HG03439 (cell line): Measurements from ENCODE around the gene CCT5.
A peak's percentile ranks its signal among the peaks of the same experiment; 100 is the strongest.

Experiments
- ATAC-seq: cut with Tn5 transposase; IDR thresholded peaks from one replicate; pipeline ENCODE4 v1.9.1; 2021; ENCODE audit warnings: mild to moderate bottlenecking, moderate library complexity; ENCODE audit not compliant: unreplicated experiment

CCT5 gene

GRCh38 chr5:10297646-10298204 lies 47.6 kb downstream of the CCT5 start:
- no peak for ATAC-seq

- ATAC-seq = no peak
Measured at GRCh38 chr5:10300246-10300645, 50.2 kb downstream of the CCT5 start.

- ATAC-seq = no peak
Measured at GRCh38 chr5:10301266-10301665, 51.2 kb downstream of the CCT5 start.

GRCh38 chr5:10301842-10302610 lies 51.9 kb downstream of the CCT5 start:
- ATAC-seq = no peak

GRCh38 chr5:10303201-10303600 lies 53.1 kb downstream of the CCT5 start:
- ATAC-seq = no peak

GRCh38 chr5:10303699-10304170 lies 53.7 kb downstream of the CCT5 start:
- ATAC-seq = no peak

GRCh38 chr5:10304932-10305331 lies 54.9 kb downstream of the CCT5 start:
- no peak for ATAC-seq

- ATAC-seq = no peak
Measured at GRCh38 chr5:10306114-10306513, 56.0 kb downstream of the CCT5 start.

- no peak for ATAC-seq
Measured at GRCh38 chr5:10306806-10307205, 56.7 kb downstream of the CCT5 start.

- peak; percentile 65 for ATAC-seq
Measured at GRCh38 chr5:10307206-10308148, 57.4 kb downstream of the CCT5 start, which contains the start of gene CMBL. Gene CMBL (minus strand): TSS chr5:10307902. CDS start chr5:10290762, 17,140 bp downstream.

GRCh38 chr5:10308844-10309243 lies 58.8 kb downstream of the CCT5 start:
- ATAC-seq = no peak

GRCh38 chr5:10310066-10310779 lies 60.1 kb downstream of the CCT5 start:
- no peak for ATAC-seq

- peak; percentile 62 for ATAC-seq
Measured at GRCh38 chr5:10310835-10311570, 60.9 kb downstream of the CCT5 start.

GRCh38 chr5:10311595-10312425 lies 61.7 kb downstream of the CCT5 start:
- no peak for ATAC-seq

- no peak for ATAC-seq
Measured at GRCh38 chr5:10315201-10315600, 65.1 kb downstream of the CCT5 start.
